HepG2 (cell line): ENCODE results near the gene PIGW. TPM values are rescaled to one million over a fixed set of nuclear protein-coding genes. Genes with fewer than 3 reads are reported as not detected.

Source experiments
- AHR ChIP-seq: IDR thresholded peaks from 2 replicates; pipeline ENCODE4 v1.6.1; 2018; ENCODE audit warnings: missing genetic modification reagents, missing compliant biosample characterization
- BATF2 ChIP-seq: sonication (generic); formaldehyde crosslinking; IDR thresholded peaks from 2 replicates; pipeline ENCODE4 v1.8.0; 2022; ENCODE audit warnings: mild to moderate bottlenecking, missing genetic modification reagents, moderate library complexity
- HIC2 ChIP-seq: sonication (generic); formaldehyde crosslinking; IDR thresholded peaks from 2 replicates; pipeline ENCODE4 v1.9.0; 2022; ENCODE audit warnings: low read depth, missing genetic modification reagents
- MYNN ChIP-seq: sonication (generic); formaldehyde crosslinking; IDR thresholded peaks from 2 replicates; pipeline ENCODE4 v1.4.0; 2020; ENCODE audit warnings: mild to moderate bottlenecking, low read depth, missing genetic modification reagents
- PBX3 ChIP-seq: sonication (generic); formaldehyde crosslinking; IDR thresholded peaks from 2 replicates; pipeline ENCODE4 v1.8.1; 2023; ENCODE audit warnings: missing genetic modification reagents, inconsistent platforms, borderline replicate concordance
- PCBP2 ChIP-seq: fragments of 200-400 bp; formaldehyde crosslinking; optimal IDR thresholded peaks from 2 replicates; pipeline ENCODE3; 2018; ENCODE audit warnings: low read length, low read depth; ENCODE audit not compliant: poor library complexity, severe bottlenecking
- POLR2G ChIP-seq: fragments of 200-400 bp; formaldehyde crosslinking; IDR thresholded peaks from 2 replicates; pipeline ENCODE4 v1.6.1; 2018; ENCODE audit warnings: mild to moderate bottlenecking, low read depth, low read length, moderate library complexity
- SRSF4 ChIP-seq: fragments of 200-400 bp; formaldehyde crosslinking; IDR thresholded peaks from one replicate; pipeline ENCODE4 v1.6.1; 2018; ENCODE audit warnings: mild to moderate bottlenecking, low read depth, low read length, moderate library complexity; ENCODE audit not compliant: poor library complexity, severe bottlenecking
- TCF7 ChIP-seq: sonication (generic); IDR thresholded peaks from 2 replicates; pipeline ENCODE4 v1.6.1; 2016; ENCODE audit warnings: antibody characterized with exemption, low read depth
- THRA ChIP-seq: sonication (generic); formaldehyde crosslinking; IDR thresholded peaks from 2 replicates; pipeline ENCODE4 v1.4.0; 2020; ENCODE audit warnings: missing genetic modification reagents, borderline replicate concordance
- ZBTB44 ChIP-seq: sonication (generic); formaldehyde crosslinking; IDR thresholded peaks from 2 replicates; pipeline ENCODE4 v1.4.0; 2020; ENCODE audit warnings: missing genetic modification reagents
- ZFP37 ChIP-seq: sonication (generic); formaldehyde crosslinking; IDR thresholded peaks from 2 replicates; pipeline ENCODE4 v1.4.0; 2020; ENCODE audit warnings: missing genetic modification reagents, borderline replicate concordance
- ZMYM3 ChIP-seq: sonication (generic); formaldehyde crosslinking; IDR thresholded peaks from 2 replicates; pipeline ENCODE4 v1.5.1; 2020; ENCODE audit warnings: mild to moderate bottlenecking, missing genetic modification reagents
- ZNF251 ChIP-seq: sonication (generic); formaldehyde crosslinking; IDR thresholded peaks from 2 replicates; pipeline ENCODE4 v1.9.0; 2021; ENCODE audit warnings: mild to moderate bottlenecking, missing genetic modification reagents
- ZNF337 ChIP-seq: sonication (generic); formaldehyde crosslinking; IDR thresholded peaks from 2 replicates; pipeline ENCODE4 v1.5.1; 2020; ENCODE audit warnings: missing genetic modification reagents, low read depth, mild to moderate bottlenecking, borderline replicate concordance
- ZNF558 ChIP-seq: sonication (generic); formaldehyde crosslinking; IDR thresholded peaks from 2 replicates; pipeline ENCODE4 v1.9.0; 2022; ENCODE audit warnings: mild to moderate bottlenecking, missing genetic modification reagents, borderline replicate concordance
- ZNF672 ChIP-seq: sonication (generic); formaldehyde crosslinking; IDR thresholded peaks from 2 replicates; pipeline ENCODE4 v1.8.1; 2022; ENCODE audit warnings: missing genetic modification reagents
- polyA plus RNA-seq, 8 experiments: library from polyadenylated mRNA; depleted of rRNA in 3 of 8; stranded (reverse) in 7 of 8; unstranded in 1 of 8; fragments of >200 nt; fragmentation: Illumina TruSeq in 4 of 8; extraction: Trizol in 4 of 8; gene quantifications; 2 replicates each; pipeline versions ENCODE4 v1.2.1 to v1.2.3, GENCODE V29; 2011 to 2016; ENCODE audit warnings: low read depth in 4 of 8, missing spikeins in 1 of 8, mixed read lengths in 1 of 8; ENCODE audit not compliant: insufficient read depth in 1 of 8
- total RNA-seq, 5 experiments: library from RNA; depleted of rRNA; stranded (reverse); fragments of >200 nt; fragmentation: Illumina TruSeq; extraction: Trizol; gene quantifications; 2 replicates each; pipeline ENCODE4 v1.2.3, GENCODE V29; 2016; ENCODE audit warnings: low read depth in 1 of 5

The PIGW gene
- total and polyA plus RNA-seq, 2 of the 13 experiments (the other 11 are each of a cell fraction or from before 2014, with no cell fraction given): 9.0 to 24.0 TPM

- TF ChIP-seq ZMYM3 (CRISPR knock-in tag): no peak
- TF ChIP-seq HIC2 (CRISPR knock-in tag): 0 out of 2 replicates have a peak, but pooled peaks have one; percentile 3
- TF ChIP-seq SRSF4: no peak
- TF ChIP-seq THRA (CRISPR knock-in tag): no peak
- TF ChIP-seq ZNF558: 0 out of 2 replicates have a peak, but pooled peaks have one; percentile 25
- TF ChIP-seq AHR (CRISPR knock-in tag): 0 out of 2 replicates have a peak, but pooled peaks have one; percentile 25
- 0 out of 2 replicates have a peak, but pooled peaks have one; percentile 24 for TF ChIP-seq ZFP37
- TF ChIP-seq BATF2 (CRISPR knock-in tag): no peak
- TF ChIP-seq ZNF672 (CRISPR knock-in tag): no peak; the same call in 1 of the 2 replicates
- TF ChIP-seq POLR2G: no peak
- TF ChIP-seq PCBP2: no peak
- peak; percentile 25; the same call in 1 of the 2 replicates for TF ChIP-seq MYNN (CRISPR knock-in tag)
- no peak for TF ChIP-seq ZNF251 (CRISPR knock-in tag)
- no peak for TF ChIP-seq PBX3 (CRISPR knock-in tag)
- TF ChIP-seq ZNF337 (CRISPR knock-in tag): no peak
- no peak for TF ChIP-seq ZBTB44 (CRISPR knock-in tag)
- TF ChIP-seq TCF7: no peak
- TF ChIP-seq, all 625 proteins: peak for 107
Measured at GRCh38 chr17:36533935-36534839, 600 bp upstream of the PIGW start (continued).
